GM19025 (cell line): ENCODE data around the gene TREX2.

Experiments
- ATAC-seq: cut with Tn5 transposase; IDR thresholded peaks from one replicate; pipeline ENCODE4 v1.9.1; 2021; ENCODE audit warnings: mild to moderate bottlenecking, low read depth, moderate library complexity; ENCODE audit not compliant: unreplicated experiment

Gene TREX2

GRCh38 chrX:153476666-153477363, 31.0 kb upstream of the TREX2 start:
- ATAC-seq: no peak

GRCh38 chrX:153475751-153476281, 30.0 kb upstream of the TREX2 start:
- no peak for ATAC-seq

- no peak for ATAC-seq
These were observed 29.4 kb upstream of the TREX2 start for GRCh38 chrX:153475271-153475670.

- no peak for ATAC-seq
These were observed 28.9 kb upstream of the TREX2 start for GRCh38 chrX:153474718-153475117.

GRCh38 chrX:153474266-153474665, 28.4 kb upstream of the TREX2 start:
- ATAC-seq: no peak

GRCh38 chrX:153473126-153473525, 27.3 kb upstream of the TREX2 start:
- no peak for ATAC-seq

GRCh38 chrX:153471663-153472280, 25.9 kb upstream of the TREX2 start:
- ATAC-seq: no peak

- peak; percentile 86 for ATAC-seq
These were observed 24.8 kb upstream of the TREX2 start, which contains the start of gene HAUS7 for GRCh38 chrX:153470411-153471363. TSS of gene HAUS7 (minus strand) at chrX:153470576. CDS start at chrX:153470557, 19 bp downstream.

- ATAC-seq: peak; percentile 28
These were observed 24.1 kb upstream of the TREX2 start for GRCh38 chrX:153469811-153470410.

- no peak for ATAC-seq
These were observed 22.2 kb upstream of the TREX2 start for GRCh38 chrX:153468008-153468580.

GRCh38 chrX:153465691-153466380, 20.0 kb upstream of the TREX2 start:
- no peak for ATAC-seq

- no peak for ATAC-seq
These were observed 18.3 kb upstream of the TREX2 start for GRCh38 chrX:153464116-153464515.

GRCh38 chrX:153463556-153463955, 17.7 kb upstream of the TREX2 start:
- no peak for ATAC-seq

- no peak for ATAC-seq
These were observed 17.2 kb upstream of the TREX2 start for GRCh38 chrX:153463031-153463430.

- ATAC-seq: no peak
These were observed 16.4 kb upstream of the TREX2 start for GRCh38 chrX:153462291-153462690.

- ATAC-seq: no peak
These were observed 15.0 kb upstream of the TREX2 start for GRCh38 chrX:153460826-153461225.

- no peak for ATAC-seq
These were observed 14.1 kb upstream of the TREX2 start for GRCh38 chrX:153459986-153460385.

GRCh38 chrX:153458476-153458875, 12.6 kb upstream of the TREX2 start:
- ATAC-seq: no peak

- no peak for ATAC-seq
These were observed 12.1 kb upstream of the TREX2 start for GRCh38 chrX:153457827-153458466.
